Stimulated activated naive B cell treated with anti-CD40 and anti-IgM and Interleukin-4, amounts not matched to agents 10 μg/mL and 1 μg/mL and 100 μg/mL, for 72 hours (primary cell): ENCODE data around the gene MAP3K20.
A peak's percentile ranks its signal among the peaks of the same experiment; 100 is the strongest.
"Not testable (repeated sequence)": the region's sequence is repeated elsewhere in the genome, so short reads cannot be mapped to it uniquely, and the experiment has no call there.

Source experiments
- ATAC-seq, 2 donors: fragments of 150-1000 bp; cut with Tn5 transposase; replicated peaks; 2 replicates each; pipeline ENCODE4 v1.10.0; 2021; ENCODE audit warnings: moderate library complexity in 1 of 2
- DNase-seq: peaks from one replicate; pipeline ENCODE4 v3.0.0; 2021
- H3K27ac Mint-ChIP-seq: one replicate; pipeline ENCODE4 v1.8.0; 2022; ENCODE audit warnings: mild to moderate bottlenecking, mixed read lengths
- H3K27me3 Mint-ChIP-seq, 2 donors: one replicate each; pipeline ENCODE4 v1.8.0; 2022; ENCODE audit warnings: mixed read lengths in 2 of 2
- H3K36me3 Mint-ChIP-seq, 2 donors: one replicate each; pipeline ENCODE4 v1.8.0; 2022; ENCODE audit warnings: mixed read lengths in 2 of 2, mild to moderate bottlenecking in 1 of 2
- H3K4me1 Mint-ChIP-seq, 2 donors: one replicate each; pipeline ENCODE4 v1.8.0; 2022; ENCODE audit warnings: mixed read lengths in 2 of 2, mild to moderate bottlenecking in 1 of 2
- H3K4me3 Mint-ChIP-seq, 2 donors: one replicate each; pipeline ENCODE4 v1.8.0; 2022; ENCODE audit warnings: mild to moderate bottlenecking in 2 of 2, mixed read lengths in 2 of 2, moderate library complexity in 1 of 2
- H3K9me3 Mint-ChIP-seq, 2 donors: one replicate each; pipeline ENCODE4 v1.8.0; 2022; ENCODE audit warnings: mixed read lengths in 2 of 2, mild to moderate bottlenecking in 1 of 2

The MAP3K20 gene

GRCh38 chr2:173075781-173076580 lies at the start of gene MAP3K20:
Gene MAP3K20, plus strand, starts transcription at chr2:173075846. Its CDS starts 15,186 bp downstream, at chr2:173091032.
- H3K9me3 Mint-ChIP-seq: no peaks in the 10 kb centered on the region
- H3K27ac Mint-ChIP-seq: peak within 1 kb of the TSS; percentile 96
- ATAC-seq (peak; percentile 81), DNase-seq (peak; percentile 61)
- H3K4me1 Mint-ChIP-seq: peaks cover 16 to 31% of the 10 kb centered on the region in 2 donors
- peak within 1 kb of the TSS; percentile 88 to 90 for H3K4me3 Mint-ChIP-seq
- peaks cover 0 to 17% of the 10 kb centered on the region in 2 donors for H3K27me3 Mint-ChIP-seq
- peaks cover 0 to 1% of the 10 kb centered on the region in 2 donors for H3K36me3 Mint-ChIP-seq

DNA sequence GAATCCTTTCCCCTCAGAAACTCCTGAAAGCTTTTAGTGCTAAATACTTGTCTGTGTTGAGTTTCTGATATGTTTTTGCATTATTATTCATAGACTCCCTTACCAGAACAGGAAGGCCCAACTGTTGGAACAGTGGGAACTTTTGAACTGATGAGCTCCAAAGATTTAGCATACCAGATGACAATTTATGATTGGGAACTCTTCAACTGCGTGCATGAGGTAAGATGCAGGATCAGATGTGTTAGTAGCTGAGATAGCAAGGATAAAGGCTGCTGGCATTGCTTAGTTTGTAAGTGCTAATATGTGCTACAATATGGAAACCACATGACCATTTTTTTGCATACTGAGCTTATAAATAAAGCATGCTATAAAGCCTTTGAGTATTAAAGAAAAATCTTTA lies 49.2 kb upstream of the MAP3K20 start:
- no peak overlapping the region for H3K27ac Mint-ChIP-seq
- peaks cover 3 to 6% of the 10 kb centered on the region in 2 donors for H3K4me1 Mint-ChIP-seq
- no peaks in the 10 kb centered on the region for H3K36me3 Mint-ChIP-seq
- peaks cover 10 to 16% of the 10 kb centered on the region in 2 donors for H3K27me3 Mint-ChIP-seq
- no peak for DNase-seq
- H3K9me3 Mint-ChIP-seq: no peaks in the 10 kb centered on the region
- no peak overlapping the region for H3K4me3 Mint-ChIP-seq
- no peak for ATAC-seq

- Mint-ChIP-seq H3K9me3 (no peaks in the 10 kb centered on the region), H3K36me3 (no peaks in the 10 kb centered on the region), H3K27me3 (peaks cover 7 to 10% of the 10 kb centered on the region in 2 donors), H3K4me3 (no peak overlapping the region), H3K4me1 (peaks cover 3 to 6% of the 10 kb centered on the region in 2 donors), H3K27ac (no peak overlapping the region)
- ATAC-seq (peak; percentile 72 to 76), DNase-seq (peak; percentile 53)
These were observed 48.2 kb upstream of the MAP3K20 start for GRCh38 chr2:173027181-173028128.

GRCh38 chr2:173028141-173028540 lies 47.5 kb upstream of the MAP3K20 start:
- Mint-ChIP-seq H3K9me3 (no peaks in the 10 kb centered on the region), H3K36me3 (no peaks in the 10 kb centered on the region)

DNA sequence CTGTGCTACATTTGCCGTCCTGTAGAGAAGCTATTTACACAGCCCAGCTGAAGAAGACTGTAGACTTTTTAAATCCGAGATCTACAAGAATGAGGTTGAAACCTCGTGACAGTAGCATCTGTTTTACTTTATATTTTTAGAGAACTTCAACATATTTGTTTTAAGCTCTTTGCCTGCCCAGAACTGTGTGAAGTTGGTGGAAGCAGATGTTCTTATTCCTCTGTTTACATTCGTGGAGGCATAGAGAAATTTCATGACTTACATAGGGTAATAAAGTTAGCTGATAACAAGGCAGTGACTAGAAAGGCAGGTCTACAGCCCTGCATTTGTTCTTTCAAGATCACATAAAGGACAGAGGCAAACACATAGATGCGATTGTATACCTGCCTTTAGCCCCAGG lies 47.0 kb upstream of the MAP3K20 start:
- DNase-seq (no peak), ATAC-seq (no peak)
- Mint-ChIP-seq H3K9me3 (no peaks in the 10 kb centered on the region), H3K4me1 (peaks cover 3 to 6% of the 10 kb centered on the region in 2 donors), H3K36me3 (no peaks in the 10 kb centered on the region), H3K4me3 (no peak overlapping the region), H3K27me3 (peaks cover 6 to 10% of the 10 kb centered on the region in 2 donors), H3K27ac (no peak overlapping the region)

More at GRCh38 chr2:173028141-173028540, 47.5 kb upstream of the MAP3K20 start:
- H3K4me3 Mint-ChIP-seq: no peak overlapping the region
- no peak overlapping the region for H3K27ac Mint-ChIP-seq
- H3K4me1 Mint-ChIP-seq: peaks cover 3 to 6% of the 10 kb centered on the region in 2 donors
- H3K27me3 Mint-ChIP-seq: peaks cover 6 to 10% of the 10 kb centered on the region in 2 donors
- DNase-seq (no peak), ATAC-seq (no peak)

GRCh38 chr2:173030561-173031490 lies 44.8 kb upstream of the MAP3K20 start:
- no peak for DNase-seq
- Mint-ChIP-seq H3K9me3 (no peaks in the 10 kb centered on the region), H3K36me3 (no peaks in the 10 kb centered on the region)

GRCh38 chr2:173032032-173032431 lies 43.6 kb upstream of the MAP3K20 start:
- DNase-seq: no peak
- no peaks in the 10 kb centered on the region for H3K36me3 Mint-ChIP-seq
- H3K27me3 Mint-ChIP-seq: peaks cover 0 to 5% of the 10 kb centered on the region in 2 donors
- ATAC-seq: no peak
- no peak overlapping the region for H3K27ac Mint-ChIP-seq
- H3K4me3 Mint-ChIP-seq: no peak overlapping the region
- H3K9me3 Mint-ChIP-seq: no peaks in the 10 kb centered on the region
- H3K4me1 Mint-ChIP-seq: peaks cover 6% of the 10 kb centered on the region in 2 donors

More at GRCh38 chr2:173030561-173031490, 44.8 kb upstream of the MAP3K20 start:
- no peak for ATAC-seq
- Mint-ChIP-seq H3K4me1 (peaks cover 6% of the 10 kb centered on the region in 2 donors), H3K27ac (no peak overlapping the region), H3K4me3 (no peak overlapping the region), H3K27me3 (peaks cover 5% of the 10 kb centered on the region in 2 donors)

DNA sequence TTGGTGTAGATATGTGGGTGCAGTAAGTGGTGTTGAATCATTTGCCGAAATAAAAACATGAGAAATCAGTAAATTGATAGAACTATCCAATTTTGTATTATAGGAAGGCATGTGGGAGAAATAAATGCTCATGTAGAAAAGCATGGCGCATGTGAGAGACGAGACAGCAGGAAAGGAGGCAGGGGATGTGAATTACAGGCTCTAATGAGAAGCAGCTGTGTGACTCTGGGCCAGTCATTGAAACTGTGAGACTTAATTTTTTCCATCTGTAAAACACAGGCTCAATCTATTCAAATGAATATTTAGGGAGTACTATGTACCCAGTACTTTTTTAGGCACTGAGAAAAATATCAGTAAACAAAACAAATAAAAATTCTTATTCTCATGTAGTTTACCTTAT lies 42.6 kb upstream of the MAP3K20 start:
- no peak overlapping the region for H3K27ac Mint-ChIP-seq
- H3K27me3 Mint-ChIP-seq: no peaks in the 10 kb centered on the region
- ATAC-seq: no peak
- DNase-seq: no peak
- no peak overlapping the region for H3K4me3 Mint-ChIP-seq
- H3K4me1 Mint-ChIP-seq: peaks cover 0 to 3% of the 10 kb centered on the region in 2 donors
- no peaks in the 10 kb centered on the region for H3K36me3 Mint-ChIP-seq
- H3K9me3 Mint-ChIP-seq: no peaks in the 10 kb centered on the region

DNA sequence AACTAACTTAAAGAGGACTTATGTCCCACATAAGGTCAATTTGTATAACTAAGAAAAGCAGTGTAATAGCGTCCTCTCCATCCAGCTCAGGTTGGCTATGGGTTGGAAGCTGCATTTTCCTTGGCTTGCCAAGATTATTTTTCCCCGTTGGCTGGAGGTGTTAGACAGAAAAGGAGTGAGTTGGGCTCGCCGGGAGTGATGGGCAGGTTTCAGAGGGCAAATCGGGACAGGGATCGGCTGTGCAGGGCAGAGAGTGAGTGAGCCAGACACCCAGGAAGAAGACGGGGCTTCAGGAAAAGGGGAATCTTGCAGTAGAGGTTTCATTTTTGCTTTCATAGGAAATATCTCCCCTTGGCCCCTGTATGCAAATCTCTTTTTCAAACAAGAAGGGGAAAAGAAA lies 41.5 kb upstream of the MAP3K20 start:
- Mint-ChIP-seq H3K27me3 (no peaks in the 10 kb centered on the region), H3K4me3 (no peak overlapping the region), H3K36me3 (no peaks in the 10 kb centered on the region), H3K27ac (no peak overlapping the region), H3K4me1 (peaks cover 0 to 3% of the 10 kb centered on the region in 2 donors), H3K9me3 (no peaks in the 10 kb centered on the region)
- ATAC-seq: no peak
- DNase-seq: no peak

- DNase-seq (no peak), ATAC-seq (no peak)
- Mint-ChIP-seq H3K4me3 (no peak overlapping the region), H3K27ac (no peak overlapping the region), H3K4me1 (peaks cover 0 to 3% of the 10 kb centered on the region in 2 donors), H3K27me3 (no peaks in the 10 kb centered on the region), H3K36me3 (no peaks in the 10 kb centered on the region), H3K9me3 (no peaks in the 10 kb centered on the region)
These were observed 38.2 kb upstream of the MAP3K20 start for GRCh38 chr2:173037245-173038120.

- H3K4me1 Mint-ChIP-seq: not testable (repeated sequence)
These were observed 37.4 kb upstream of the MAP3K20 start for GRCh38 chr2:173038257-173038656.

DNA sequence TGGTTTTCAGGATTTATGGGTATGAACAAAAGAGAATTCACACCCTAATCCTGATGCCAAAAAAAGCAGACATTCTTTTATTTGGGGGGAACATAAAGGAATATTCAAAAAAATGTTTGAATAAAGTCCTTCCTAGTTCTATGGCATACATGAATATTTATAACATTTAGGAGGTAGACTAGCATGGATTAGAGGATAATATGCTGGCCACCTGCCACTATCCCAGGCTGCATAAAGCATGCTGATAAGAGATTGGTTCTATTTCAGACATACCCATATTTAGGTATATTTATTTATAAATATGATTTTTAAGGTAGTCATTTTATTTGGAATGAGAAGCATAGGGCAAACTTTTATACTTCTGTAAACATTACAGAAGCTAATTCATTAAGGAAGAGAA lies 34.9 kb upstream of the MAP3K20 start:
- no peaks in the 10 kb centered on the region for H3K4me1 Mint-ChIP-seq
- H3K27me3 Mint-ChIP-seq: no peaks in the 10 kb centered on the region
- no peak for DNase-seq
- no peak overlapping the region for H3K27ac Mint-ChIP-seq
- no peaks in the 10 kb centered on the region for H3K9me3 Mint-ChIP-seq
- no peaks in the 10 kb centered on the region for H3K36me3 Mint-ChIP-seq
- H3K4me3 Mint-ChIP-seq: no peak overlapping the region
- ATAC-seq: no peak

More at GRCh38 chr2:173038257-173038656, 37.4 kb upstream of the MAP3K20 start:
- not testable (repeated sequence) for H3K9me3 Mint-ChIP-seq, ATAC-seq, H3K27me3 Mint-ChIP-seq, DNase-seq, H3K27ac Mint-ChIP-seq, H3K4me3 Mint-ChIP-seq, H3K36me3 Mint-ChIP-seq

GRCh38 chr2:173043476-173043875 lies 32.2 kb upstream of the MAP3K20 start:
- Mint-ChIP-seq H3K4me1 (no peaks in the 10 kb centered on the region), H3K27ac (no peak overlapping the region), H3K27me3 (no peaks in the 10 kb centered on the region), H3K4me3 (no peak overlapping the region), H3K36me3 (no peaks in the 10 kb centered on the region), H3K9me3 (no peaks in the 10 kb centered on the region)
- no peak for DNase-seq
- ATAC-seq: no peak
